Rectal smooth muscle tissue (tissue), 1 donor: ENCODE data around the gene GRK2.

ENCODE experiments used
- H3K27ac ChIP-seq: one replicate; pipeline ENCODE4 v1.7.0; 2013; ENCODE audit warnings: low read depth, low read length, inconsistent platforms
- H3K27me3 ChIP-seq: one replicate; pipeline ENCODE4 v1.7.0; 2013; ENCODE audit warnings: low read length; ENCODE audit not compliant: control insufficient read depth, insufficient read depth
- H3K36me3 ChIP-seq: one replicate; pipeline ENCODE4 v1.7.0; 2013; ENCODE audit warnings: low read length; ENCODE audit not compliant: control insufficient read depth, insufficient read depth
- H3K4me1 ChIP-seq: one replicate; pipeline ENCODE4 v1.7.0; 2013; ENCODE audit warnings: low read length; ENCODE audit not compliant: control insufficient read depth, insufficient read depth
- H3K4me3 ChIP-seq: one replicate; pipeline ENCODE4 v1.7.0; 2013; ENCODE audit warnings: low read length
- H3K9ac ChIP-seq: one replicate; pipeline ENCODE4 v1.7.0; 2013; ENCODE audit warnings: low read length

The GRK2 gene

GRCh38 chr11:67332081-67332691 lies 65.9 kb downstream of the GRK2 start:
- Histone ChIP-seq H3K9ac (no peak overlapping the region), H3K4me1 (no peaks in the 10 kb centered on the region), H3K4me3 (no peak overlapping the region), H3K27ac (no peak overlapping the region), H3K27me3 (no peaks in the 10 kb centered on the region), H3K36me3 (no peaks in the 10 kb centered on the region)
